Measurements from ENCODE around the gene CES3. TPM values are rescaled to one million over a fixed set of nuclear protein-coding genes. Genes with fewer than 3 reads are reported as not detected.
"Not testable (repeated sequence)": the region's sequence is repeated elsewhere in the genome, so short reads cannot be mapped to it uniquely, and the experiment has no call there.

The CES3 gene
- total RNA-seq, 1 donor from 2014 or later: not detected

GRCh38 chr16:66933776-66934137 is 27.3 kb upstream of the CES3 start:
- TF ChIP-seq CTCF (IDR thresholded peaks at IDR 0.05): no peak
- intact Hi-C loops (cut with DNase I): loop anchor here (1.0 kb wide), 1 partner anchor 8 kb away; the partner anchor contains the start of gene RRAD
- Histone ChIP-seq H3K27ac (peak overlapping the region; percentile 90 to 95), H3K27me3 (no peaks in the 10 kb centered on the region), H3K9me3 (no peaks in the 10 kb centered on the region), H3K36me3 (peaks cover 0 to 11% of the 10 kb centered on the region in 2 donors), H3K4me3 (peak overlapping the region; percentile 87 to 94), H3K4me1 (peaks cover 17 to 24% of the 10 kb centered on the region in 2 donors)
- no peak for DNase-seq (ENCODE audit: low spot score in 2 of 2)

GRCh38 chr16:66934138-66934838 is 26.8 kb upstream of the CES3 start, which contains the start of gene CIAO2B:
TSS of gene CIAO2B (minus strand) at chr16:66934402. CDS start at chr16:66934364, 38 bp downstream.
- TF ChIP-seq CTCF (IDR thresholded peaks at IDR 0.05): no peak
- peak within 1 kb of the TSS; percentile 90 to 95 for H3K27ac ChIP-seq
- peak within 1 kb of the TSS; percentile 87 to 94 for H3K4me3 ChIP-seq
- peaks cover 3 to 17% of the 10 kb centered on the region in 2 donors for H3K36me3 ChIP-seq
- intact Hi-C loops (cut with DNase I): loop anchor here (1.0 kb wide), 1 partner anchor 9 kb away; the partner anchor contains the start of gene RRAD
- H3K27me3 ChIP-seq: no peaks in the 10 kb centered on the region
- no peaks in the 10 kb centered on the region for H3K9me3 ChIP-seq
- peaks cover 17 to 24% of the 10 kb centered on the region in 2 donors for H3K4me1 ChIP-seq
- peak; percentile 60 to 95 for DNase-seq (ENCODE audit: low spot score in 2 of 2)

- Histone ChIP-seq H3K4me1 (peaks cover 17 to 24% of the 10 kb centered on the region in 2 donors), H3K27ac (peak overlapping the region; percentile 90 to 95), H3K36me3 (peaks cover 7 to 23% of the 10 kb centered on the region in 2 donors), H3K4me3 (peak overlapping the region; percentile 87 to 94)
- H3K9me3 ChIP-seq; DNase-seq (ENCODE audit: low spot score in 2 of 2); H3K27me3 ChIP-seq: not testable (repeated sequence)
- intact Hi-C loops (cut with DNase I): loop anchor here (1.0 kb wide), 1 partner anchor 10 kb away; the partner anchor contains the start of gene RRAD
Measured at GRCh38 chr16:66934839-66935313, 26.2 kb upstream of the CES3 start.

GRCh38 chr16:66935314-66936011 is 25.6 kb upstream of the CES3 start, which contains the start of gene CES2:
TSS of gene CES2 (plus strand) at chr16:66935516. CDS start at chr16:66935636, 120 bp downstream.
- DNase-seq (ENCODE audit: low spot score in 2 of 2): peak in 1 of 2 donors; percentile 85
- H3K36me3 ChIP-seq: peaks cover 13 to 29% of the 10 kb centered on the region in 2 donors
- H3K4me1 ChIP-seq: peaks cover 17 to 24% of the 10 kb centered on the region in 2 donors
- H3K4me3 ChIP-seq: peak within 1 kb of the TSS; percentile 87 to 94
- no peaks in the 10 kb centered on the region for H3K27me3 ChIP-seq
- no peaks in the 10 kb centered on the region for H3K9me3 ChIP-seq
- TF ChIP-seq CTCF (IDR thresholded peaks at IDR 0.05): no peak
- H3K27ac ChIP-seq: peak within 1 kb of the TSS; percentile 90 to 95
- intact Hi-C loops (cut with DNase I): no loop called here

- no peak for TF ChIP-seq CTCF (IDR thresholded peaks at IDR 0.05)
- no peak for DNase-seq (ENCODE audit: low spot score in 2 of 2)
- Histone ChIP-seq H3K4me3 (peak overlapping the region in 1 of 2 donors; percentile 94), H3K36me3 (peaks cover 23 to 35% of the 10 kb centered on the region in 2 donors), H3K4me1 (peaks cover 17 to 24% of the 10 kb centered on the region in 2 donors), H3K27me3 (no peaks in the 10 kb centered on the region), H3K9me3 (no peaks in the 10 kb centered on the region), H3K27ac (no peak overlapping the region)
- intact Hi-C loops (cut with DNase I): no loop called here
Measured at GRCh38 chr16:66936462-66936861, 24.6 kb upstream of the CES3 start.

Data from ascending aorta (tissue), 2 donors.